ENCODE data around the gene FGF21.
A peak's percentile ranks its signal among the peaks of the same experiment; 100 is the strongest.

FGF21 gene

GRCh38 chr19:48794291-48794690, 39.0 kb downstream of the FGF21 start:
- no peak for DNase-seq

GRCh38 chr19:48795055-48795684, 39.8 kb downstream of the FGF21 start:
- peak; percentile 95 for DNase-seq

GRCh38 chr19:48795685-48796070, 40.4 kb downstream of the FGF21 start:
- no peak for DNase-seq

- DNase-seq: no peak
These were observed 41.2 kb downstream of the FGF21 start for GRCh38 chr19:48796298-48797083.

GRCh38 chr19:48797103-48797502, 41.8 kb downstream of the FGF21 start:
- DNase-seq: no peak

GRCh38 chr19:48798937-48799336, 43.6 kb downstream of the FGF21 start:
- no peak for DNase-seq

GRCh38 chr19:48799358-48800300, 44.3 kb downstream of the FGF21 start:
- no peak for DNase-seq

- no peak for DNase-seq
These were observed 47.3 kb downstream of the FGF21 start for GRCh38 chr19:48802623-48803022.

GRCh38 chr19:48804496-48804895, 49.2 kb downstream of the FGF21 start:
- no peak for DNase-seq

GRCh38 chr19:48805452-48805851, 50.1 kb downstream of the FGF21 start:
- DNase-seq: no peak

GRCh38 chr19:48806518-48806817, 51.1 kb downstream of the FGF21 start:
- DNase-seq: no peak

GRCh38 chr19:48806818-48807589, 51.7 kb downstream of the FGF21 start:
- no peak for DNase-seq

- no peak for DNase-seq
These were observed 52.4 kb downstream of the FGF21 start for GRCh38 chr19:48807590-48808308.
